ENCODE measurements around the gene DHRS4. TPM values are rescaled to one million over a fixed set of nuclear protein-coding genes. Genes with fewer than 3 reads are reported as not detected.
A peak's percentile ranks its signal among the peaks of the same experiment; 100 is the strongest.

Gene DHRS4
- total RNA-seq, 1 experiment from 2014 or later: 12.7 TPM

- H2AFZ ChIP-seq (ENCODE audit: low read length): no peak overlapping the region
- H3K56ac ChIP-seq (ENCODE audit: insufficient read length, low read depth, low read length): no peak overlapping the region
- H4K91ac ChIP-seq (ENCODE audit: insufficient read length, low read depth, low read length): no peak overlapping the region
- H3K27me3 ChIP-seq (ENCODE audit: insufficient read depth, low read length): no peaks in the 10 kb centered on the region
- Mint-ChIP-seq H3K27me3 (ENCODE audit: low read depth) (peaks cover 7% of the 10 kb centered on the region), H3K27ac (peak overlapping the region in 1 of 3 experiments; percentile 16; a peak in 2 of 7 replicates), H3K9me3 (peaks cover 5 to 7% of the 10 kb centered on the region in 2 experiments; a peak in 4 of 5 replicates), H3K4me1 (peaks cover 2 to 4% of the 10 kb centered on the region in 2 experiments; a peak in 2 of 4 replicates), H3K4me3 (no peak overlapping the region), H3K36me3 (ENCODE audit: insufficient read depth in 1 of 3, low read depth in 3 of 3) (peaks cover 0 to 1% (median 0%) of the 10 kb centered on the region in 3 experiments; a peak in 1 of 7 replicates)
- H3K9ac ChIP-seq (ENCODE audit: extremely low read depth, insufficient read length, low read length): no peak overlapping the region
- no peak overlapping the region for H3K27ac ChIP-seq (ENCODE audit: insufficient read length, low read depth, low read length)
- no peak overlapping the region for H2BK120ac ChIP-seq (ENCODE audit: low read depth, low read length, poor library complexity, severe bottlenecking)
- H2BK15ac ChIP-seq (ENCODE audit: low read depth, low read length): no peak overlapping the region
- H4K20me1 ChIP-seq (ENCODE audit: control insufficient read depth, insufficient read depth, insufficient read length): no peaks in the 10 kb centered on the region
- no peak overlapping the region for H3K23ac ChIP-seq (ENCODE audit: insufficient read length, low read depth, low read length)
- no peaks in the 10 kb centered on the region for H3K9me3 ChIP-seq (ENCODE audit: control insufficient read depth, low read depth, low read length)
- H3K23me2 ChIP-seq (ENCODE audit: insufficient read length, low read depth, low read length, poor library complexity, severe bottlenecking): no peaks in the 10 kb centered on the region
- no peak overlapping the region for H3K4ac ChIP-seq (ENCODE audit: low read depth, low read length)
- no peak overlapping the region for H3T11ph ChIP-seq (ENCODE audit: low read length)
- H3K79me2 ChIP-seq (ENCODE audit: insufficient read depth, low read length): peaks cover 3% of the 10 kb centered on the region; the same call in 1 of the 2 replicates
- TF ChIP-seq CTCF (conservative IDR thresholded peaks at IDR 0.05): no peak
- no peaks in the 10 kb centered on the region for H3K79me1 ChIP-seq (ENCODE audit: insufficient read depth, low read depth, low read length, poor library complexity, severe bottlenecking)
- no peak overlapping the region for H2BK5ac ChIP-seq (ENCODE audit: insufficient read length, low read length)
- H3K18ac ChIP-seq (ENCODE audit: insufficient read length, low read depth, low read length): no peak overlapping the region
- H3K14ac ChIP-seq (ENCODE audit: insufficient read depth, low read length): no peak overlapping the region
- H3K4me2 ChIP-seq (ENCODE audit: insufficient read depth, insufficient read length, low read length): no peak overlapping the region
- H4K8ac ChIP-seq (replicated peaks; ENCODE audit: insufficient read length, low read depth, low read length): no peak overlapping the region
- no peak for DNase-seq
- H2BK20ac ChIP-seq (ENCODE audit: low read depth, low read length, poor library complexity, severe bottlenecking): no peak overlapping the region
- H3K4me1 ChIP-seq (ENCODE audit: insufficient read depth, low read length): no peaks in the 10 kb centered on the region
- no peak overlapping the region for H2AK5ac ChIP-seq (ENCODE audit: insufficient read length, low read length)
- H2BK12ac ChIP-seq (ENCODE audit: insufficient read length, low read depth, low read length): no peak overlapping the region
- no peak overlapping the region for H4K5ac ChIP-seq (ENCODE audit: insufficient read length, low read depth, low read length)
- WGBS (ENCODE audit: extremely low coverage, insufficient read length, low lambda C conversion rate): no CpG with 5 or more reads among the region's 11 CpGs
These were observed 27.0 kb upstream of the DHRS4 start for GRCh38 chr14:23926543-23926942.

Measured in H9 (cell line).